HG02571 (cell line): ENCODE measurements around the gene MFNG.

Experiments
- ATAC-seq: cut with Tn5 transposase; IDR thresholded peaks from one replicate; pipeline ENCODE4 v1.9.1; 2021; ENCODE audit warnings: mild to moderate bottlenecking, moderate library complexity; ENCODE audit not compliant: unreplicated experiment

Gene MFNG

DNA sequence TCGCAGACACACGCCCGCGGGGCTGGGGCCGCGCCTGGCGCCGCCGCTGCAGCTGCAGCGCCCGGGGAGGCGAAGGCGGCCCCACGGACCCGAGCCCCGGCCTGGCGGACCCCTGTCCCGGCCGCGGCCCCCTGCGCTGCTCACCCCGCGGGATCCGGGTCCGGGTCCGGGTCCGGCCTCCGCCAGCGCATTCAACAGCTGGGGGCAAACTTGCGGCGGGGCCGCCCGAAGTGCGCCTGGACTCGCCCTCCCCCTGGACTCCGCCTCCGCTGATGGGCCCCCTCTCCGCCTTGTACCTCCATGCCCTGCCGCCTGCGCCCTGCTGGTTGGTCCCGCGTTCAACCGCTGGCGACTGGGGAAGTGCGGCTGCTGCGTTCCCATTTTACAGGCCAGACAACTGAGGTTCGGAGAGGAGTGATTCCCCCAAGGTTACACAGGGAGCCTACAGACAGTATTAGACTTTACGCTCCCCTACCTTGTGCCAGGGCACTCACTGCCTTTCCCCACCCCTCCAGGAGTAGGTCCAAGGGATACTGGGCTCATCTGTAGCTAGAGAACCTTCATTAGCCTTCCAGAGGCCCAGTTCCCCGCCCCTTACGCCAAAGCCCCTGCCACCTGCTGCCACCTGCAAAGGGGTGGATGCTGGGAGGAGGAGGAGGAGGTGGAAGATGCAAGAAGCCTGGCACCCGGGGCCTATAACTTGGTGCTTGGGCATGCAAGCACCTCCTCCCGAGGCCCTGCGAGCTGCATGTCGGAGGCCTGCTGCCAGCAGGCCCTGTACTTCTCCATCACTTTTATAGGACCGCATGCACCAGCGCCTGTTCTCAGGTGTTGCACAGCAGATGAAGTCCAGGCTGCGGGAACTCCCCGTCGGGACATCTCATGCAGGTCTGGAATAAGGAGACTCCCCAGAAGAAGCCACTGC is 58.2 kb downstream of the MFNG start:
- no peak for ATAC-seq

DNA sequence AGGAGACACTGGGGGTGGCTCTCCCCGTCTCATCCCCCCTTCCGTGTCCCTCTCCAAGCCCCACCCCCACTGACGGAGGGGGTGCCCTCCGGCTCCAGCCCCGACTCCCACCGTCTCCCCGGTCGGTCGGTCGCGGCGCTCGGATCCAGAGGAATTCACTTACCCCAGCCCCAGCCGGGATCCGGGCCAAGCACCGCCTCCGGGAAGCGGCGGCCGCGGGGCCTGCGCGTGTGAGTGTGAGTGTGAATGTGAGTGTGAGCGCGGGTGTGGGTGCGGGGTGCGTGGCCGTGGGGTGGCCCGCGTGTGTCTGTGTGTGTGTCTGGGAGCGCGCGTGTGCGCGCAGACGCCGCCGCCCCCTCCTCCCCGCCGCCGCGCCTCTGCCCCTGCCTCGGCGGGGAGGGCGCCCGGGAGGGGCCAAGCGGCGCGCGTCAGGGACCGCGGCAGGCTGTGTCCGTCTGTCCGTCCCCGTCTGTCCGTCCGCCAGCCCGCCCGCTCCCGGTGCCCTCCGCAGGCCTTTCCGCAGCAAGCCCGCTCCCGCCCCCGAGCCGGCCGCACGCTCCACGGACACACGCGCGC is 59.0 kb downstream of the MFNG start, which contains the start of gene ELFN2:
TSS of gene ELFN2 (minus strand) at position 345 of the 576 bp plus-strand sequence. CDS start 51,945 bp downstream, outside the sequence.
- no peak for ATAC-seq

DNA sequence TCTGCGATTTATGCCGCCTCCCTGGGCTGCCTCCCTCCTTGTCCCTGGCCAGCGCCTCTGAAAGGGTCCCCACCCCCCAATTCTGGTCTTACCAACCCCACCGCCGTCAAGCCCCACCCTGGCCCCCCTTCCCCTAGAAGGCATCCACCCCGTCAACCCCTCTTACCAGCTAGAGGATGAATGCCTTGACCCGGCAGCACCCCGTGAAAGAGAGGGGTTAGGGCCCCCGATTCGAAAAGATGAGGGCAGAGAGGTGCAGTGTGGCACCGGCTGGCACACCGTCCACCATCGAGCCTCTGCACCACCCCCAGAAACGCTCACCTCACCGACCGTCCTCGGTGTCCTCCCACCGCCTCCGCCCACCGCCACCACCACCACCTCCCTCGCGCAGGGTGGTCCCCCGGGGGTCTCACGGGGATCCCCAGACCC is 59.5 kb downstream of the MFNG start:
- ATAC-seq = no peak

DNA sequence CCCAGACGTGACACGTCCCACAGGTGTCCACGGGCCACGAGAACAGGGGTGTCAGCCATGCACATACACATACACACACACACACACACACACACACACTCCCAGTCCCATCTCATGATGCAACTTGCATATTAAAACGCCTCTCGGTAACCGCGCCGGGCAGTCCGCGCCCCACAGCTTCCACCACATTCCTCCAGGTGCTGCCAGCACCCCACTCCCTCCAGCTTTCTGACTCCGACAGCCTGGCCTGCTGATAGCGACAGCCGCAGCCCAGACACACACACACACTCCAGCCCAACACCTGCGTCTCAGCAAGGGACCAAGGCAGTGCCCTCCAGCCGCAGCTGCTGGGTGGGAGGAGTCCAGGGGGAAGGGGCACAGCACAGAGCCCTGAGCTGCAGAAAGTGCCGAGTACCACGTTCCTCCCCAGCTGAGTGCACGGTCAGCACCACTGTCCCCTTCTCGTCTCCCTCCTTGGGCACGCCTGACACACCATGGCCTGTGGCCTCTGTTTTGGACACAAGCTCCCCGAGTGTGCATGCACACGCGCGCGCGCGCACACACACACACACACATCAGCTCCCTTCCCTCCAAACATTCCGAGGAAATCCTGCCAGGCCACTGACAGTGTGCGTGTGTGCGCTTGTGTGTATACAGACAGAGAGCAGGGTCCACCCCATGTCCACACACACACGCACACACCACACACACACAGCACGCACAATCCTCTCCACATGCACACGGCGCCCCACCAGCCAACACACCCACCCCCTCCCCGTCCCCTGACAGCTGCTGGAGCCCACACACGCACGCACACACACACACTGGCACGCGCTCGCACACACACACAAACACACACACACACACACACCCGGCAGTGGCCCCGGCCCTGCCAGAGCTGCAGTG is 60.1 kb downstream of the MFNG start:
- no peak for ATAC-seq

DNA sequence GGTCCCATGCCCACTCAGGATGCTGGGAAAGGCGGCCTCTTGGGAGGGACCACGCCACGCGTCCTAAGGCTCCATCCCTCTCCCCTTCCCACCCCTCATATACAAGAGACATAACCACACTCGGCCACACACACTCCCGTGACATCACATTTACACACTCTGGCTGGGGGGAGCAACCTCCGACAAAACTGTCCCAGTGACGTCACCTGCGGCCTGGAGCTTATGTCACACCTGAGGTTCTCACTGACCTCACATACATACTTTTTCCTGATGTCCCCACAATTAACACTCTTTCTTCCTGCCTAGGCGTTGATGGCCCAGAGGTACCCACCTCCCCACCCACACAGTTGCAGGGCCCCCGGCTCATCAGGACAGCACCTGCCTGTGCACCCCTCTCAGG is 60.8 kb downstream of the MFNG start:
- no peak for ATAC-seq

DNA sequence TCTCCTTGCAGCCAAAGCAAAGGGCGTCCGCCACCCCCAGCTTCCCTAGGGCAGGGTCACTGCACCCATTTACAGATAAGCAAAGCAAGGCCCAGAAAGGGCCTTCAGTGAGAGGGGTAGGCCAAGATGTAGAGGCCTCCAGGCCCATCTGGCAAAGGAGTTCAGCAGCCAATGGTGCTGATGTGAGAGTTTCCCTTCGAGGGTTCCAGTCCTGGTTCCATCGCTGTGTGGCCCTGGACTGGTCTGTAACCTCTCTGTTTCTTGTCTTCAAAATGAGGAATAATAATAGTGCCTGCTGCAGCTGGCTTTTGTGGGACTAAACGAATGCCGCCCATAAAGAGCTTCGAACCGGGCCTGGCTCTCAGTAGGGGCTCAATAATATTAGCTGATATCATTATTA is 62.9 kb downstream of the MFNG start:
- no peak for ATAC-seq

DNA sequence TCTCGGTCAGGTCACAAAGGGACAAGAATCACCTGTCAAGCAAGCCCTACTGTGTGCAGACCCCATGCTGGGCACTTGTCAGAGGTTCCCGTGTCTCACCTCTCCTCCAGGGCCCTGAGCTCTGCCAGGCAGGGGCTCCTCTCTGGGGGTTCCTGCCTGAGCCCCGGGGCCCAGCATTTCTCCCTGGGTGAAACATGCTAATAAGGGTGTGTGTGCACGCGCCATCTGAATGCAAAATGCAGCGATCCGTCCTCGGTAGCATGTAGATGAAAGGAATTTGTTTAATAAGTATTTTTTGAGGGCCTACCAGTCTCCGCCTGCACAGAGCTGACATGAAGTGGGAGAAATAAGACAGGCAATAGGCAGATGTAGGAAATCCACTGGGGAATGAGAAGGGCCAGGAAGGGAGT is 64.7 kb downstream of the MFNG start:
- ATAC-seq = no peak

DNA sequence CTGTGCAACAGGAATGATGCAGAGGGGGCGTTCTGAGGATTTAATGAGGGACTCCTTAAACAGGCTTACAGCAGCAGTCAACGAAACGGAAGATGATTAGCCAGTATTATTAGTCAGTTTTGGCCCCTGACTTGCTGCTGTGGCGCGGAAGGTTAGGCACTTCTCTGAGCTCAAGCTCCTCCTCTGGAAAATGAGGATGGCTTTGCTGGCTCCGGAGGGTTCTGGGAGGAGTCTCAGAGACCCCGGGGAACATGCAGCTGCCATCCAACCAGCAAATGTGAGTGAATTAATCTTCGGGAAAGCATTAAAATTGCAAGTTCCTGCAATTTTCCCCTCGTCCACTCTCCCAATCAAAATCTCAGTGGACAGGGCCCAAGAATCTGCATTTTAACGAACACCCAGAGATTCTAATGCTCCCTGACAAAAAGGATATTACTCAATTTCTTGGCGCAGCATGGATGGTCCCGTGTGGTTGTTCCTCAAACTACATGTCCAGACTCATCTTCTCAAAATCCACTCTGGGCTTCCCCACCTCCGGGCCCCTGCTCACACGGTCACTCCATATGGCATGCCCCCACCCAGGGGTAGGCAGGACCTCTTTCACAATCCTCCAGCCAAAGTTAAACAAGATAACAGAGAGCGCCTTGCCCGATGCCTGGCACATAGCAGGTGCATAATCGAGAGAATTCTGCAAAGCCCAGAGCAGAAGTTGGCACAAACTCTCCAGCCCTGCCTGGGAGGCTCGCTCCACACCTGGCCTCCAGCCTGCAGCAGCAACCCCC is 65.3 kb downstream of the MFNG start:
- no peak for ATAC-seq

DNA sequence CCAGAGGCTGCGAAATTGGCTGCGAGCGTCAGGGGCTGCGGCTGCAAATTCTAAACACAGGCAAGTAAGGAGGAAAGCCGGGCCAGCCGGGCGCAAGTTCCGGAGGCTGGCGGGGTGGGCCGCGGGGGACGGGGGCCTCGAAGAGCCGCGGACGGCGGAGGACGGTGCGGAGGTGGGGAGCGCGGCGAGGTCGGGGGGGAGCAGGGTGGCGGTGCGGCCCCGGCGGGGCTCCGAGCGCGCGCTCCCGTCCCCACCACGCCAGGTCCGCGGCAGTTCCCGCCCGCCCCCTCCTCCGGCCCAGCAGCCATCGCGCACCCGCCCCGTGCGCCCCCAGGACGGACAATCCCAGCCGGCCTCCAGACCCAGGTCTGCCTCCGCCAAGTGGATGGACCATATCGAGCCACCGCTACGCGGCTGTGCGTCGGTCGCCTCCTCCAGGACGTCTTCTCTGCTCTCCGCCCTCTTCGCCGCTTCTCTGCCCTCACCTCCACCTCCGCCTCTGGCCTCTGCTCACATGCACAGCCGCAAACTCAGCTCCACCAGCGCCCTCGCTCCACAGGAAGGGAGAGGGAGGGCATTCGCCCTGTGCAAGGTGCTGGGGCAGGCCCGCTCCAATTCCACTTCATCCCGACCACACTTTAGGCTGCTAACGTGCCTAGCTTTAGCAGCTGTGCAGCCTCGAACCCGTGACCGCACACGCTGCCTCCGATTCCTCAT is 66.1 kb downstream of the MFNG start:
- ATAC-seq = no peak

DNA sequence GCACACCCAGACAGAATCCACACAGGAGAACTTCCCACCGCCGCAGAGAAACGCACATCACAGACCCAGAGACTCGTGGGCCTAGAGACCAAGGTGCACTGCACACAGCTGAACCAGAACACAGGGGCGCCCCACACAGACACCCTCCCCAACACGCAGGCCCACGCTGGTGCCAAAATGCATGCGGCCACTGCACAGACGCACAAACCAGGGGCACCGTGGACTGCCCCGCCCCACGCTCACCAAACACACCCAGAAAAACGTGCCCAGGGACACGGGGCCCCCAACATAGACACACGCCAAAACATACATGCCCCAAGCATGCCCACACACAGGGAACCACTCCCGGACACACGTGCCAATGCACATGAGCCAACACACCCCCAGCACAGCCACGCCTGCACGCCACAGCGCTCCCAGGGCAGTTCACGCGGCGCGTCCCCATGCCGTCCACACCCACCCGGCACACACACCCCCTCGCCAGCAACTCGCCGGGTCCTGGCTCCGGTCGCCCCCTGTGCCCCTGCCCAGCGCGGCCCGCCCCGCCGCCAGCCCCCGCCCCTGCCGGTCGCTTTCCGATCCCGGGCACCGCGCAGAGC is 66.7 kb downstream of the MFNG start:
- ATAC-seq = no peak
